Lower leg skin (tissue), 4 donors: ENCODE data around the gene RBFA. TPM values are rescaled to one million over a fixed set of nuclear protein-coding genes. Genes with fewer than 3 reads are reported as not detected.

Source experiments
- DNase-seq, 2 donors: peaks; one replicate each; pipeline ENCODE4 v3.0.0-alpha.2; 2019; ENCODE audit warnings: low spot score in 2 of 2
- H3K4me3 ChIP-seq: fragments of 200-600 bp; sonication (generic); 2 replicates; pipeline ENCODE4 v1.5.1; 2017; ENCODE audit warnings: mild to moderate bottlenecking, low read depth; ENCODE audit not compliant: poor library complexity, severe bottlenecking
- POLR2A ChIP-seq, 2 donors: fragments of 450-650 bp; IDR thresholded peaks; one replicate each; pipeline ENCODE4 v1.6.1; 2016 to 2017; ENCODE audit warnings: antibody characterized with exemption in 2 of 2, mild to moderate bottlenecking in 1 of 2, moderate library complexity in 1 of 2
- WGBS, 2 donors: methylation state at CpG; one replicate each; pipeline ENCODE4 v1.1.5; 2018; 5-methylcytosine and 5-hydroxymethylcytosine counted together
- intact Hi-C: fragments of 100-400 bp; cut with DNase I; formaldehyde crosslinking; loops from one replicate; pipeline ENCODE4 v1.15.0; 2023; ENCODE audit warnings: low total_unique reads
- total RNA-seq, 4 donors: library from RNA; depleted of rRNA; stranded (reverse); fragments of >200 nt; gene quantifications; one replicate each; pipeline ENCODE4 v1.1.0, GENCODE V29; 2016
- TF ChIP-seq, protein P1 (sequence below), 3 donors: fragments of 450-650 bp; IDR thresholded peaks; one replicate each; pipeline ENCODE4 v1.5.1; 2016; ENCODE audit warnings: antibody characterized with exemption in 3 of 3, mild to moderate bottlenecking in 3 of 3, moderate library complexity in 2 of 3

RBFA gene
- total RNA-seq, 4 donors from 2014 or later: 30.8 to 43.5 (median 38.1) TPM

DNA sequence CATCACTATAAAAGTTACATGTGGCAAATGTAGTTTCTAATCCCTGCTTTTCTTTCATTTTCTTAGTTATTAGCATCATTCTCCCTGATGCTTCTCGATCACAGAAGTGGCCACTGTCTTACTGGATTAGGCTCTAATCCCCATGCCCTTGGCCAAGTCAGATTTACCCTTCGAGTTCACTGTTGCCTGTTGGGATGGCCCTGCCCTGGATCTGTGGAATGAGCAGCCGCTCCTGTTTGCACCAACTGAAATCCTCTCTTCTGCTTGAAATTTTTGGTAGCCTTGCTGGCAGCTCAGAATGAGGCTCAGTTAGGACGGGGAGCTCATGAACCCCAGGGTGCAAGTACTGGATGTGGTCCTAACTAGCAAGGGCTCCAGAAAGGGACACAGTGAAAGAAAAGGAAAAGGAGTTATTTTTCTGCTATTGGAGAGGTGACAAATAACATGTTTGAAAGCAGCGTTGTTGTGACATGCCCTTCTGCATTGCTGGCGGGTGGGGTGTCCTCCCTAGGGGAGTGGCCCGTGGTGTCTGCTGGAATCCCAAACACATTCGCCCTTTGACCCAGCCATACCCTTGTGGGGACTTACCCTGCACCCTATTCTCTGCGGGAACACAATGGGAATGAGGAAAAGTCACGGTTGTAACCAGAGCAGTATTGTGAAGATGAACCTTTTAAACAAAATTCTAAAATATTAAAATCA is 34.5 kb downstream of the RBFA start:
- no peak overlapping the region for H3K4me3 ChIP-seq
- intact Hi-C loops: no loop called here
- peak in 1 of 2 donors; percentile 23 for DNase-seq
- no peak for TF ChIP-seq POLR2A (IDR thresholded peaks at IDR 0.05)
- TF ChIP-seq, protein P1, sequence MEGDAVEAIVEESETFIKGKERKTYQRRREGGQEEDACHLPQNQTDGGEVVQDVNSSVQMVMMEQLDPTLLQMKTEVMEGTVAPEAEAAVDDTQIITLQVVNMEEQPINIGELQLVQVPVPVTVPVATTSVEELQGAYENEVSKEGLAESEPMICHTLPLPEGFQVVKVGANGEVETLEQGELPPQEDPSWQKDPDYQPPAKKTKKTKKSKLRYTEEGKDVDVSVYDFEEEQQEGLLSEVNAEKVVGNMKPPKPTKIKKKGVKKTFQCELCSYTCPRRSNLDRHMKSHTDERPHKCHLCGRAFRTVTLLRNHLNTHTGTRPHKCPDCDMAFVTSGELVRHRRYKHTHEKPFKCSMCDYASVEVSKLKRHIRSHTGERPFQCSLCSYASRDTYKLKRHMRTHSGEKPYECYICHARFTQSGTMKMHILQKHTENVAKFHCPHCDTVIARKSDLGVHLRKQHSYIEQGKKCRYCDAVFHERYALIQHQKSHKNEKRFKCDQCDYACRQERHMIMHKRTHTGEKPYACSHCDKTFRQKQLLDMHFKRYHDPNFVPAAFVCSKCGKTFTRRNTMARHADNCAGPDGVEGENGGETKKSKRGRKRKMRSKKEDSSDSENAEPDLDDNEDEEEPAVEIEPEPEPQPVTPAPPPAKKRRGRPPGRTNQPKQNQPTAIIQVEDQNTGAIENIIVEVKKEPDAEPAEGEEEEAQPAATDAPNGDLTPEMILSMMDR (IDR thresholded peaks at IDR 0.05): no peak
- WGBS, 2 donors: 37 to 47% methylated on average over 10 of the region's 10 CpGs

DNA sequence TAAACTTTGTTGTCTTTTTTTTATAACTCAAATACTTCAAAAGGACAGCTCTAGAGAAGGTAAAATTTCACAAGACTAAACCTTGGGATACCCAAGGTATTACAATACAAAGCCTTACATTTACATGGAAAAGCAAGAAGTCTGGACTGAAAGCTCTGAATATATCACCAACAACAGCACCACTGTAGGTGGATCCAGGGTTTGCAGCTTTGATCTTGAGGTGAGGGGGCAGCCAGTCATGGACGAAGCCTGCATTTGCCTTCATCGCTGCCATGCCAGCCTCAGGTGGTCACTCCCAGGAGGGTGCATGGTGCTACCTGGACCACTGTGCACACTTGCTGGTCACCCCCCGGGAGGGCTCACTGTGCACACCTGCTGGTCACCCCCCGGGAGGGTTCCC is 36.6 kb downstream of the RBFA start:
- 95 to 98% methylated on average over 3 to 4 of the region's 4 CpGs for whole genome bisulfite sequencing, 2 donors
- no peak for DNase-seq
- H3K4me3 ChIP-seq: no peak overlapping the region
- no peak for TF ChIP-seq POLR2A (IDR thresholded peaks at IDR 0.05)
- TF ChIP-seq, protein P1 (IDR thresholded peaks at IDR 0.05): no peak
- intact Hi-C loops: no loop called here

DNA sequence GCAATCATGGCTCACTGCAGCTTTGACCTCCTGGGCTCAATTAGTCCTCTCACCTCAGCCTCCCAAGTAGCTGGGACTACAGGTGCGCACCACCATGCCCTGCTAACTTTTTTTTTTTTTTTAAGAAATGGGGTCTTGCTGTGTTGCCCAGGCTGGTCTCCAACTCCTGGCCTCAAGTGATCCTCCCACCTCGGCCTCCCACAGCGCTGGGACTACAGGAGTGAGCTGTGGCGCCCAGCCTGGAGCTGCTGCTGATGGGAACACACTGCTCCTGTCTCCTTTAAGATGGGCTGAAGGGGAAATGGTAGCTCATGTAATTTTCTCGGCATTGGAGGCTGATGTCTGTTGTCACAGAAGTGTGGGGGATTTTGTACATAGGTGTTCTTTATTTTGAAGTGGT is 39.9 kb downstream of the RBFA start:
- H3K4me3 ChIP-seq: no peak overlapping the region
- intact Hi-C loops: no loop called here
- TF ChIP-seq POLR2A (IDR thresholded peaks at IDR 0.05): no peak
- TF ChIP-seq, protein P1 (IDR thresholded peaks at IDR 0.05): no peak
- WGBS, 2 donors: 94 to 95% methylated on average over 5 of the region's 5 CpGs
- DNase-seq: no peak

DNA sequence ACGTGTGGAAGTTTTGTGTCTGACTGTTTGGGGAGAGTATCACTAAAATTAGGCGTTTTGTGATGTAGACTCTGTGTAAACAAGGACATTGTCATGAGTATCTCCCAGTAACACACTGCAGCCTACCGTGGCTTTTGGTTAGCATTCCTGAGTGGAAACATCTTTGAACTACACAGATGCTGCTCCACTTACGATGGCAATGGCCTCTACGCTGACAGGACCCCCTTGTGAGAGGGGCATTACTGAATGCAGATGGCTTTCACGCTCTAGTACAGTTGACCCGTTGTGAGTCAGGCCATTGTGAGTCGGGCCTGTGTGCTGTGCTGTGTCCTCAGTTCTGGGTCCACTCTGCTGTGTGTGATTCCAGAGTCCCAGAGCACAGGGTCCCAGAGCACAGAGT is 40.5 kb downstream of the RBFA start:
- H3K4me3 ChIP-seq: no peak overlapping the region
- no peak for TF ChIP-seq POLR2A (IDR thresholded peaks at IDR 0.05)
- TF ChIP-seq, protein P1 (IDR thresholded peaks at IDR 0.05): no peak
- intact Hi-C loops: no loop called here
- WGBS, 2 donors: 81 to 84% methylated on average over 6 to 8 of the region's 8 CpGs
- DNase-seq: no peak

DNA sequence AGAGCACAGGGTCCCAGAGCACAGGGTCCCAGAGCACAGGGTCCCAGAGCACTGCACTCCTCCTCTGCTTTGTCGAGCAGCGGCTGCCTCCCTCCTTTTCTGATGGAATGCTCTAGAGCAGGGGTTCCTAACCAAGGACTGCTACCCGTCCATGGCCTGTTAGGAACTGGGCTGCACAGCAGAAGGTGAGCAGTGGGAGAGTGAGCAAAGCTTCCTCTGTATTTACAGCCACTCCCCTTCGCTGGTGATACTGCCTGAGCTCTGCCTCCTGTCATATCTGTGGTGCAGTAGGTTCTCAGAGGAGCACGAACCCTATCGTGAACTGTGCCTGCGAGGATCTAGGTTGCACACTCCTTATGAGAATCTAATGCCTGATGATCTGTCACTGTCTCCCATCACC is 41.7 kb downstream of the RBFA start:
- intact Hi-C loops: no loop called here
- no peak overlapping the region for H3K4me3 ChIP-seq
- TF ChIP-seq, protein P1 (IDR thresholded peaks at IDR 0.05): no peak
- TF ChIP-seq POLR2A (IDR thresholded peaks at IDR 0.05): no peak
- no peak for DNase-seq
- WGBS, 2 donors: 92 to 93% methylated on average over 7 of the region's 7 CpGs

DNA sequence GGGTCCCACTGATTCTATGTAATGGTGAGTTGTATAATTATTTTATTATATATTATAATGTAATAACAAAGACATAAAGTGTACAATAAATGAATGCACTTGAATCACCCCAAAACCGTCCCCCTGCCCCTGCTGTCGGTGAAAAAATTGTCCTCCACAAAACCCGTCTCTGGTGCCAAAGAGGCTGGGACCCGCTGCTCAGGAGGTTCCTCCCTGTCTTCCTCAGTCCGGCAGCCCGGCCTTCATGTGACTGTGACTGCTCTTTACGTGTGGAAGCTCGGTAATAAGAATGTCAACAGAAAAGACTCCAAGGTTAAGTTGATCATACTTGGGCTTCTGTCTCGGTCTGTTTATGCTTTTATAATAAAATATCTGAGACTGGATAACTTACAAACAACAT is 42.1 kb downstream of the RBFA start:
- H3K4me3 ChIP-seq: no peak overlapping the region
- TF ChIP-seq POLR2A (IDR thresholded peaks at IDR 0.05): no peak
- TF ChIP-seq, protein P1 (IDR thresholded peaks at IDR 0.05): no peak
- 98% methylated on average over 9 of the region's 9 CpGs for WGBS, 2 donors
- no peak for DNase-seq
- intact Hi-C loops: no loop called here
